WTC11 (cell line): Measurements from ENCODE around the gene CXCL9. TPM values are rescaled to one million over a fixed set of nuclear protein-coding genes. Genes with fewer than 3 reads are reported as not detected.

ENCODE experiments used
- ATAC-seq: fragments of 200-7000 bp; cut with Tn5 transposase; 2 replicates; pipeline ENCODE4 v1.10.0; 2021; ENCODE audit warnings: mild to moderate bottlenecking, moderate library complexity
- CTCF ChIA-PET: fragments of 300-600 bp; sonication (Branson Sonifier 250); formaldehyde crosslinking; loops from one replicate; lab custom pipeline; 2021; ENCODE audit warnings: antibody characterized with exemption; lab: Charles Lee
- POLR2A ChIA-PET: fragments of 350-600 bp; sonication (Branson Sonifier 250); formaldehyde crosslinking; loops from one replicate; lab custom pipeline; 2021; ENCODE audit warnings: antibody characterized with exemption; lab: Charles Lee
- DNase-seq: peaks from one replicate; pipeline ENCODE4 v3.0.0; 2021; ENCODE audit warnings: low spot score
- H3K27ac Mint-ChIP-seq: 2 replicates; pipeline ENCODE4 v1.8.0; 2021; ENCODE audit warnings: mixed read lengths
- H3K27me3 Mint-ChIP-seq: 2 replicates; pipeline ENCODE4 v1.8.0; 2021; ENCODE audit warnings: low read depth, mild to moderate bottlenecking, moderate library complexity, mixed read lengths
- H3K36me3 Mint-ChIP-seq: 2 replicates; pipeline ENCODE4 v1.8.0; 2021; ENCODE audit warnings: mixed read lengths
- H3K4me1 Mint-ChIP-seq: 2 replicates; pipeline ENCODE4 v1.8.0; 2022; ENCODE audit warnings: mixed read lengths
- H3K4me3 Mint-ChIP-seq: 2 replicates; pipeline ENCODE4 v1.8.0; 2021; ENCODE audit warnings: mild to moderate bottlenecking, moderate library complexity, mixed read lengths
- H3K9me3 Mint-ChIP-seq: 2 replicates; pipeline ENCODE4 v1.8.0; 2021; ENCODE audit warnings: mixed read lengths
- CREB1 ChIP-seq: sonication (generic); formaldehyde crosslinking; IDR thresholded peaks from 2 replicates; pipeline ENCODE4 v1.8.0; 2023; ENCODE audit warnings: mild to moderate bottlenecking, missing genetic modification reagents
- E2F5 ChIP-seq: sonication (generic); formaldehyde crosslinking; IDR thresholded peaks from 2 replicates; pipeline ENCODE4 v1.8.1; 2022; ENCODE audit warnings: mild to moderate bottlenecking, moderate library complexity, missing genetic modification reagents
- ESRRA ChIP-seq: sonication (generic); formaldehyde crosslinking; IDR thresholded peaks from 2 replicates; pipeline ENCODE4 v1.8.1; 2022; ENCODE audit warnings: mild to moderate bottlenecking, missing genetic modification reagents, borderline replicate concordance
- FOXK1 ChIP-seq: sonication (generic); formaldehyde crosslinking; IDR thresholded peaks from 2 replicates; pipeline ENCODE4 v1.8.0; 2022; ENCODE audit warnings: mild to moderate bottlenecking, moderate library complexity, missing genetic modification reagents
- HMGXB4 ChIP-seq: sonication (generic); formaldehyde crosslinking; IDR thresholded peaks from 2 replicates; pipeline ENCODE4 v1.8.1; 2023; ENCODE audit warnings: mild to moderate bottlenecking, moderate library complexity, missing genetic modification reagents
- MYBL2 ChIP-seq: sonication (generic); formaldehyde crosslinking; IDR thresholded peaks from 2 replicates; pipeline ENCODE4 v1.8.1; 2023; ENCODE audit warnings: mild to moderate bottlenecking, moderate library complexity, missing genetic modification reagents
- NR1H2 ChIP-seq: sonication (generic); formaldehyde crosslinking; IDR thresholded peaks from 2 replicates; pipeline ENCODE4 v1.9.0; 2021; ENCODE audit warnings: mild to moderate bottlenecking, moderate library complexity, missing genetic modification reagents
- SMAD3 ChIP-seq: sonication (generic); formaldehyde crosslinking; IDR thresholded peaks from 2 replicates; pipeline ENCODE4 v1.8.0; 2022; ENCODE audit warnings: missing genetic modification reagents, mild to moderate bottlenecking, borderline replicate concordance
- SMAD4 ChIP-seq: sonication (generic); formaldehyde crosslinking; IDR thresholded peaks from 2 replicates; pipeline ENCODE4 v1.8.0; 2022; ENCODE audit warnings: mild to moderate bottlenecking, missing genetic modification reagents
- ZMAT4 ChIP-seq: fragments of 250-450 bp; sonication (Bioruptor Pico); IDR thresholded peaks from 2 replicates; pipeline ENCODE4 v1.9.0; 2021; ENCODE audit warnings: mild to moderate bottlenecking
- ZNF219 ChIP-seq: sonication (generic); formaldehyde crosslinking; IDR thresholded peaks from 2 replicates; pipeline ENCODE4 v1.8.0; 2023; ENCODE audit warnings: missing genetic modification reagents, mild to moderate bottlenecking, borderline replicate concordance
- ZNF263 ChIP-seq: sonication (generic); formaldehyde crosslinking; IDR thresholded peaks from 2 replicates; pipeline ENCODE4 v1.8.1; 2022; ENCODE audit warnings: low read depth, mild to moderate bottlenecking, moderate library complexity, missing genetic modification reagents
- ZNF281 ChIP-seq: sonication (generic); formaldehyde crosslinking; IDR thresholded peaks from 2 replicates; pipeline ENCODE4 v1.8.0; 2023; ENCODE audit warnings: mild to moderate bottlenecking, missing genetic modification reagents
- total RNA-seq: library from RNA; stranded (reverse); gene quantifications from 3 replicates; pipeline ENCODE4 v1.2.3, GENCODE V29; 2021
- TF ChIP-seq, protein P1 (sequence below): sonication (generic); formaldehyde crosslinking; IDR thresholded peaks from 2 replicates; pipeline ENCODE4 v1.8.0; 2023; ENCODE audit warnings: missing genetic modification reagents, mild to moderate bottlenecking, borderline replicate concordance
- TF ChIP-seq, protein P2 (sequence below): fragments of 250-450 bp; sonication (Bioruptor Pico); IDR thresholded peaks from 2 replicates; pipeline ENCODE4 v1.9.0; 2021; ENCODE audit warnings: mild to moderate bottlenecking
- TF ChIP-seq, protein P3 (sequence below): sonication (generic); formaldehyde crosslinking; IDR thresholded peaks from 2 replicates; pipeline ENCODE4 v1.8.1; 2023; ENCODE audit warnings: mild to moderate bottlenecking, missing genetic modification reagents

The CXCL9 gene
- total RNA-seq, 1 experiment from 2014 or later = 0.07 TPM

GRCh38 chr4:76036855-76037254, 29.5 kb upstream of the CXCL9 start (continued):
- TF ChIP-seq ZNF263 (CRISPR knock-in tag) = no peak
- no peak for TF ChIP-seq ZNF281

- ChIA-PET POLR2A (no interaction called here), CTCF (interaction anchor here (0.5 to 1.8 kb wide), 6 partner anchors 10 to 243 kb away, joined by 3 to 13 read pairs (median 5); no protein-coding TSS in a partner anchor)
- no peaks in the 10 kb centered on the region for H3K36me3 Mint-ChIP-seq
- no peak within 1 kb of the TSS for H3K4me3 Mint-ChIP-seq
- DNase-seq = no peak
- H3K4me1 Mint-ChIP-seq = no peaks in the 10 kb centered on the region
- no peak for ATAC-seq
- H3K27me3 Mint-ChIP-seq = no peaks in the 10 kb centered on the region
- H3K9me3 Mint-ChIP-seq = no peaks in the 10 kb centered on the region
- H3K27ac Mint-ChIP-seq = no peak within 1 kb of the TSS
- TF ChIP-seq FOXK1 (CRISPR knock-in tag) (no peak), HMGXB4 (CRISPR knock-in tag) (no peak), SMAD3 (no peak), CREB1 (no peak), MYBL2 (CRISPR knock-in tag) (no peak), SMAD4 (CRISPR knock-in tag) (no peak), ZMAT4 (CRISPR knock-in tag) (no peak), E2F5 (CRISPR knock-in tag) (no peak), ESRRA (no peak), NR1H2 (no peak), ZNF219 (CRISPR knock-in tag) (no peak)
- TF ChIP-seq, protein P1, sequence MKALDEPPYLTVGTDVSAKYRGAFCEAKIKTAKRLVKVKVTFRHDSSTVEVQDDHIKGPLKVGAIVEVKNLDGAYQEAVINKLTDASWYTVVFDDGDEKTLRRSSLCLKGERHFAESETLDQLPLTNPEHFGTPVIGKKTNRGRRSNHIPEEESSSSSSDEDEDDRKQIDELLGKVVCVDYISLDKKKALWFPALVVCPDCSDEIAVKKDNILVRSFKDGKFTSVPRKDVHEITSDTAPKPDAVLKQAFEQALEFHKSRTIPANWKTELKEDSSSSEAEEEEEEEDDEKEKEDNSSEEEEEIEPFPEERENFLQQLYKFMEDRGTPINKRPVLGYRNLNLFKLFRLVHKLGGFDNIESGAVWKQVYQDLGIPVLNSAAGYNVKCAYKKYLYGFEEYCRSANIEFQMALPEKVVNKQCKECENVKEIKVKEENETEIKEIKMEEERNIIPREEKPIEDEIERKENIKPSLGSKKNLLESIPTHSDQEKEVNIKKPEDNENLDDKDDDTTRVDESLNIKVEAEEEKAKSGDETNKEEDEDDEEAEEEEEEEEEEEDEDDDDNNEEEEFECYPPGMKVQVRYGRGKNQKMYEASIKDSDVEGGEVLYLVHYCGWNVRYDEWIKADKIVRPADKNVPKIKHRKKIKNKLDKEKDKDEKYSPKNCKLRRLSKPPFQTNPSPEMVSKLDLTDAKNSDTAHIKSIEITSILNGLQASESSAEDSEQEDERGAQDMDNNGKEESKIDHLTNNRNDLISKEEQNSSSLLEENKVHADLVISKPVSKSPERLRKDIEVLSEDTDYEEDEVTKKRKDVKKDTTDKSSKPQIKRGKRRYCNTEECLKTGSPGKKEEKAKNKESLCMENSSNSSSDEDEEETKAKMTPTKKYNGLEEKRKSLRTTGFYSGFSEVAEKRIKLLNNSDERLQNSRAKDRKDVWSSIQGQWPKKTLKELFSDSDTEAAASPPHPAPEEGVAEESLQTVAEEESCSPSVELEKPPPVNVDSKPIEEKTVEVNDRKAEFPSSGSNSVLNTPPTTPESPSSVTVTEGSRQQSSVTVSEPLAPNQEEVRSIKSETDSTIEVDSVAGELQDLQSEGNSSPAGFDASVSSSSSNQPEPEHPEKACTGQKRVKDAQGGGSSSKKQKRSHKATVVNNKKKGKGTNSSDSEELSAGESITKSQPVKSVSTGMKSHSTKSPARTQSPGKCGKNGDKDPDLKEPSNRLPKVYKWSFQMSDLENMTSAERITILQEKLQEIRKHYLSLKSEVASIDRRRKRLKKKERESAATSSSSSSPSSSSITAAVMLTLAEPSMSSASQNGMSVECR = no peak
- TF ChIP-seq, protein P2, sequence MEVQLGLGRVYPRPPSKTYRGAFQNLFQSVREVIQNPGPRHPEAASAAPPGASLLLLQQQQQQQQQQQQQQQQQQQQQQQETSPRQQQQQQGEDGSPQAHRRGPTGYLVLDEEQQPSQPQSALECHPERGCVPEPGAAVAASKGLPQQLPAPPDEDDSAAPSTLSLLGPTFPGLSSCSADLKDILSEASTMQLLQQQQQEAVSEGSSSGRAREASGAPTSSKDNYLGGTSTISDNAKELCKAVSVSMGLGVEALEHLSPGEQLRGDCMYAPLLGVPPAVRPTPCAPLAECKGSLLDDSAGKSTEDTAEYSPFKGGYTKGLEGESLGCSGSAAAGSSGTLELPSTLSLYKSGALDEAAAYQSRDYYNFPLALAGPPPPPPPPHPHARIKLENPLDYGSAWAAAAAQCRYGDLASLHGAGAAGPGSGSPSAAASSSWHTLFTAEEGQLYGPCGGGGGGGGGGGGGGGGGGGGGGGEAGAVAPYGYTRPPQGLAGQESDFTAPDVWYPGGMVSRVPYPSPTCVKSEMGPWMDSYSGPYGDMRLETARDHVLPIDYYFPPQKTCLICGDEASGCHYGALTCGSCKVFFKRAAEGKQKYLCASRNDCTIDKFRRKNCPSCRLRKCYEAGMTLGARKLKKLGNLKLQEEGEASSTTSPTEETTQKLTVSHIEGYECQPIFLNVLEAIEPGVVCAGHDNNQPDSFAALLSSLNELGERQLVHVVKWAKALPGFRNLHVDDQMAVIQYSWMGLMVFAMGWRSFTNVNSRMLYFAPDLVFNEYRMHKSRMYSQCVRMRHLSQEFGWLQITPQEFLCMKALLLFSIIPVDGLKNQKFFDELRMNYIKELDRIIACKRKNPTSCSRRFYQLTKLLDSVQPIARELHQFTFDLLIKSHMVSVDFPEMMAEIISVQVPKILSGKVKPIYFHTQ (CRISPR knock-in tag) = no peak
- TF ChIP-seq, protein P3, sequence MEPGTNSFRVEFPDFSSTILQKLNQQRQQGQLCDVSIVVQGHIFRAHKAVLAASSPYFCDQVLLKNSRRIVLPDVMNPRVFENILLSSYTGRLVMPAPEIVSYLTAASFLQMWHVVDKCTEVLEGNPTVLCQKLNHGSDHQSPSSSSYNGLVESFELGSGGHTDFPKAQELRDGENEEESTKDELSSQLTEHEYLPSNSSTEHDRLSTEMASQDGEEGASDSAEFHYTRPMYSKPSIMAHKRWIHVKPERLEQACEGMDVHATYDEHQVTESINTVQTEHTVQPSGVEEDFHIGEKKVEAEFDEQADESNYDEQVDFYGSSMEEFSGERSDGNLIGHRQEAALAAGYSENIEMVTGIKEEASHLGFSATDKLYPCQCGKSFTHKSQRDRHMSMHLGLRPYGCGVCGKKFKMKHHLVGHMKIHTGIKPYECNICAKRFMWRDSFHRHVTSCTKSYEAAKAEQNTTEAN (CRISPR knock-in tag) = no peak
Observed at GRCh38 chr4:76035799-76036380, 28.6 kb upstream of the CXCL9 start, which contains the start of gene CXCL11. Gene CXCL11, minus strand, starts transcription at chr4:76036070. Its CDS starts 83 bp downstream, at chr4:76035987.
